Prostate gland (tissue), 2 donors: Measurements from ENCODE around the gene TMBIM1.

Experiments used
- POLR2AphosphoS5 ChIP-seq: sonication (generic); formaldehyde crosslinking; IDR thresholded peaks from one replicate; pipeline ENCODE4 v1.6.1; 2017; ENCODE audit warnings: antibody characterized with exemption
- TF ChIP-seq, protein P1 (sequence below), 4 experiments: fragments of 200-600 bp in 2 of 4; fragments of 450-650 bp in 2 of 4; sonication (generic) in 2 of 4; IDR thresholded peaks; 1 replicate in 3 of 4; 2 replicates in 1 of 4; pipeline ENCODE4 v1.5.1; 2016 to 2019; ENCODE audit warnings: antibody characterized with exemption in 4 of 4, mild to moderate bottlenecking in 2 of 4, moderate library complexity in 2 of 4

DNA sequence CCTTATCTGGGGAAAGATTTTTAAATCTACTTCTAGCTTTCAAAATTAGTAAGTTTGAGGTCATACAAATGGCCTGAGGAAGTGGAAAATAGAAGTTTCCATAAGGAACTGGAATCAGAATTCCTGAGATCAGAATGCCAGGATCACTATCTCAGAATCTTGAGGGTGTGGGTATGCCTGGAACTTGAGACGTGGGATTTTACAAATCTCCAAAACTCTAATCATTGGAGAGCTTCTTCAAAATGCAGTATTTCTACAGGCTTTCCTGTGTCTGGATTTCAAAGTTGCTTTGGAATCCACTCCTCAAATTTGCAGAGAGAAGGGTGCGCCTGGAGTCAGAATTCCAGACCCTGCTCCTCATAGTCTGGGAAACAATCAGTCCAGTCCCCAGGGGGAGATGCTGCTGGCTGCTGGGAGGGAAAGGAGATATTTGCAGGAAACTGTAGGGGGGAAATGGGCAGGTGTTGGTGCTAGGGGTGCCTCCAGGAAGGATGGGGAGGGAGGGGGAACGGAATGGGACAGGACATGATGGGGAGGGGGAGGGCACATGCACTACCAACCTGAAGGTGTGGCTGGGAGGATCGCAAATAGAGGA, 33.4 kb upstream of the TMBIM1 start:
- TF ChIP-seq, protein P1, sequence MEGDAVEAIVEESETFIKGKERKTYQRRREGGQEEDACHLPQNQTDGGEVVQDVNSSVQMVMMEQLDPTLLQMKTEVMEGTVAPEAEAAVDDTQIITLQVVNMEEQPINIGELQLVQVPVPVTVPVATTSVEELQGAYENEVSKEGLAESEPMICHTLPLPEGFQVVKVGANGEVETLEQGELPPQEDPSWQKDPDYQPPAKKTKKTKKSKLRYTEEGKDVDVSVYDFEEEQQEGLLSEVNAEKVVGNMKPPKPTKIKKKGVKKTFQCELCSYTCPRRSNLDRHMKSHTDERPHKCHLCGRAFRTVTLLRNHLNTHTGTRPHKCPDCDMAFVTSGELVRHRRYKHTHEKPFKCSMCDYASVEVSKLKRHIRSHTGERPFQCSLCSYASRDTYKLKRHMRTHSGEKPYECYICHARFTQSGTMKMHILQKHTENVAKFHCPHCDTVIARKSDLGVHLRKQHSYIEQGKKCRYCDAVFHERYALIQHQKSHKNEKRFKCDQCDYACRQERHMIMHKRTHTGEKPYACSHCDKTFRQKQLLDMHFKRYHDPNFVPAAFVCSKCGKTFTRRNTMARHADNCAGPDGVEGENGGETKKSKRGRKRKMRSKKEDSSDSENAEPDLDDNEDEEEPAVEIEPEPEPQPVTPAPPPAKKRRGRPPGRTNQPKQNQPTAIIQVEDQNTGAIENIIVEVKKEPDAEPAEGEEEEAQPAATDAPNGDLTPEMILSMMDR (IDR thresholded peaks at IDR 0.05) = no peak
- no peak for TF ChIP-seq POLR2AphosphoS5
